Ascending aorta (tissue), 2 donors: ENCODE measurements around the gene PPEF2. TPM values are rescaled to one million over a fixed set of nuclear protein-coding genes. Genes with fewer than 3 reads are reported as not detected.

ENCODE experiments used
- DNase-seq, 2 donors: peaks; one replicate each; pipeline ENCODE4 v3.0.0-alpha.2; 2019; ENCODE audit warnings: low spot score in 2 of 2
- H3K27ac ChIP-seq, 2 donors: fragments of 200-600 bp; sonication (generic); one replicate each; pipeline ENCODE4 v1.5.1; 2016 to 2017; ENCODE audit warnings: mild to moderate bottlenecking in 1 of 2
- H3K27me3 ChIP-seq: fragments of 200-600 bp; sonication (generic); one replicate; pipeline ENCODE4 v1.5.1; 2017
- H3K36me3 ChIP-seq, 2 donors: fragments of 200-600 bp; sonication (generic); one replicate each; pipeline ENCODE4 v1.5.1; 2016
- H3K4me1 ChIP-seq, 2 donors: fragments of 200-600 bp; sonication (generic); one replicate each; pipeline ENCODE4 v1.5.1; 2016 to 2017; ENCODE audit warnings: mild to moderate bottlenecking in 1 of 2
- H3K4me3 ChIP-seq, 2 donors: fragments of 200-600 bp; sonication (generic); one replicate each; pipeline ENCODE4 v1.5.1; 2016 to 2017; ENCODE audit warnings: mild to moderate bottlenecking in 1 of 2
- H3K9me3 ChIP-seq, 2 donors: fragments of 200-600 bp; sonication (generic); one replicate each; pipeline ENCODE4 v1.5.1; 2016
- CTCF ChIP-seq, 3 experiments: fragments of 200-600 bp in 2 of 3; fragments of 450-650 bp in 1 of 3; sonication (generic) in 2 of 3; IDR thresholded peaks; one replicate each; pipeline ENCODE4 v1.5.1; 2016 to 2019; ENCODE audit warnings: antibody characterized with exemption in 3 of 3, mild to moderate bottlenecking in 1 of 3, moderate library complexity in 1 of 3
- intact Hi-C: fragments of 100-400 bp; cut with DNase I; formaldehyde crosslinking; loops from one replicate; pipeline ENCODE4 v1.15.1; 2023
- total RNA-seq: library from RNA; depleted of rRNA; stranded (reverse); fragments of >200 nt; gene quantifications from one replicate; pipeline ENCODE4 v1.1.0, GENCODE V29; 2016

PPEF2 gene
- total RNA-seq, 1 donor from 2014 or later = not detected

- no peaks in the 10 kb centered on the region for H3K9me3 ChIP-seq
- H3K27ac ChIP-seq = peak overlapping the region; percentile 49 to 61
- H3K4me3 ChIP-seq = no peak overlapping the region
- H3K27me3 ChIP-seq = no peaks in the 10 kb centered on the region
- DNase-seq = no peak
- no peak for TF ChIP-seq CTCF (IDR thresholded peaks at IDR 0.05)
- H3K4me1 ChIP-seq = peaks cover 0 to 5% of the 10 kb centered on the region in 2 donors
- H3K36me3 ChIP-seq = no peaks in the 10 kb centered on the region
- intact Hi-C loops = no loop called here
Measured at GRCh38 chr4:75843596-75843995, 58.7 kb downstream of the PPEF2 start.

GRCh38 chr4:75841641-75842520 lies 60.4 kb downstream of the PPEF2 start:
- no peak for TF ChIP-seq CTCF (IDR thresholded peaks at IDR 0.05)
- Histone ChIP-seq H3K9me3 (no peaks in the 10 kb centered on the region), H3K36me3 (no peaks in the 10 kb centered on the region), H3K4me3 (no peak overlapping the region), H3K27ac (no peak overlapping the region), H3K27me3 (no peaks in the 10 kb centered on the region), H3K4me1 (peaks cover 0 to 5% of the 10 kb centered on the region in 2 donors)
- DNase-seq = no peak
- intact Hi-C loops = no loop called here

GRCh38 chr4:75834772-75835154 lies 67.5 kb downstream of the PPEF2 start:
- Histone ChIP-seq H3K36me3 (no peaks in the 10 kb centered on the region), H3K4me1 (no peaks in the 10 kb centered on the region), H3K9me3 (no peaks in the 10 kb centered on the region), H3K27me3 (no peaks in the 10 kb centered on the region), H3K4me3 (no peak overlapping the region), H3K27ac (no peak overlapping the region)
- no peak for TF ChIP-seq CTCF (IDR thresholded peaks at IDR 0.05)
- intact Hi-C loops = no loop called here
- no peak for DNase-seq

- no peak for TF ChIP-seq CTCF (IDR thresholded peaks at IDR 0.05)
- no peaks in the 10 kb centered on the region for H3K36me3 ChIP-seq
- no peaks in the 10 kb centered on the region for H3K4me1 ChIP-seq
- H3K27me3 ChIP-seq = no peaks in the 10 kb centered on the region
- no peak for DNase-seq
- no peaks in the 10 kb centered on the region for H3K9me3 ChIP-seq
- intact Hi-C loops = no loop called here
- no peak overlapping the region for H3K27ac ChIP-seq
- no peak overlapping the region for H3K4me3 ChIP-seq
Measured at GRCh38 chr4:75834095-75834771, 68.0 kb downstream of the PPEF2 start.

GRCh38 chr4:75831856-75832405 lies 70.3 kb downstream of the PPEF2 start:
- no peaks in the 10 kb centered on the region for H3K27me3 ChIP-seq
- TF ChIP-seq CTCF (IDR thresholded peaks at IDR 0.05) = no peak
- H3K9me3 ChIP-seq = no peaks in the 10 kb centered on the region
- no peak overlapping the region for H3K27ac ChIP-seq
- no peaks in the 10 kb centered on the region for H3K36me3 ChIP-seq
- no peak for DNase-seq
- no peak overlapping the region for H3K4me3 ChIP-seq
- intact Hi-C loops = no loop called here
- H3K4me1 ChIP-seq = no peaks in the 10 kb centered on the region
